Stimulated activated naive CD4-positive, alpha-beta T cell treated with Interleukin-2 at 50 U/mL for 16 hours (primary cell): Measurements from ENCODE around the gene REEP1.

Experiments used
- DNase-seq: peaks from one replicate; lab custom pipeline; 2025; lab: John Stamatoyannopoulos, UW

Gene REEP1

GRCh38 chr2:86305915-86306254 is 31.5 kb downstream of the REEP1 start:
- DNase-seq: no peak

- DNase-seq: no peak
Measured at GRCh38 chr2:86305195-86305914, 32.1 kb downstream of the REEP1 start.

GRCh38 chr2:86304416-86304815 is 33.0 kb downstream of the REEP1 start:
- DNase-seq: no peak

- DNase-seq: no peak
Measured at GRCh38 chr2:86302320-86302719, 35.1 kb downstream of the REEP1 start.

- no peak for DNase-seq
Measured at GRCh38 chr2:86301711-86302202, 35.7 kb downstream of the REEP1 start.

- no peak for DNase-seq
Measured at GRCh38 chr2:86301009-86301408, 36.4 kb downstream of the REEP1 start.

GRCh38 chr2:86300496-86300895 is 36.9 kb downstream of the REEP1 start:
- DNase-seq: no peak

GRCh38 chr2:86298411-86299390 is 38.7 kb downstream of the REEP1 start:
- DNase-seq: no peak

GRCh38 chr2:86297382-86298147 is 39.9 kb downstream of the REEP1 start:
- no peak for DNase-seq

- no peak for DNase-seq
Measured at GRCh38 chr2:86296947-86297346, 40.5 kb downstream of the REEP1 start.

GRCh38 chr2:86295066-86295465 is 42.4 kb downstream of the REEP1 start:
- DNase-seq: no peak

- no peak for DNase-seq
Measured at GRCh38 chr2:86293612-86294011, 43.8 kb downstream of the REEP1 start.

- DNase-seq: no peak
Measured at GRCh38 chr2:86292571-86293515, 44.6 kb downstream of the REEP1 start.

GRCh38 chr2:86291328-86291662 is 46.1 kb downstream of the REEP1 start:
- DNase-seq: no peak

GRCh38 chr2:86290596-86291327 is 46.7 kb downstream of the REEP1 start:
- no peak for DNase-seq

GRCh38 chr2:86286516-86286915 is 50.9 kb downstream of the REEP1 start:
- no peak for DNase-seq

GRCh38 chr2:86285981-86286380 is 51.4 kb downstream of the REEP1 start:
- no peak for DNase-seq

- no peak for DNase-seq
Measured at GRCh38 chr2:86285571-86285970, 51.9 kb downstream of the REEP1 start.

- DNase-seq: no peak
Measured at GRCh38 chr2:86284987-86285386, 52.4 kb downstream of the REEP1 start.

- DNase-seq: no peak
Measured at GRCh38 chr2:86284401-86284841, 53.0 kb downstream of the REEP1 start.
